Measurements from ENCODE around the gene NUDCD3.

GRCh38 chr7:44512736-44513135 is 22.3 kb upstream of the NUDCD3 start:
- TF ChIP-seq CTCF (IDR thresholded peaks at IDR 0.05; ENCODE audit: low read depth, low read length, missing input control) (no peak), MAX (IDR thresholded peaks at IDR 0.05) (no peak), YY1 (IDR thresholded peaks at IDR 0.05) (no peak), EGR1 (IDR thresholded peaks at IDR 0.05; ENCODE audit: low read depth in 2 of 2) (no peak), FOXA1 (IDR thresholded peaks at IDR 0.05) (no peak)

All from liver (tissue), 3 donors.